ENCODE data around the gene MED12L.

Gene MED12L

DNA sequence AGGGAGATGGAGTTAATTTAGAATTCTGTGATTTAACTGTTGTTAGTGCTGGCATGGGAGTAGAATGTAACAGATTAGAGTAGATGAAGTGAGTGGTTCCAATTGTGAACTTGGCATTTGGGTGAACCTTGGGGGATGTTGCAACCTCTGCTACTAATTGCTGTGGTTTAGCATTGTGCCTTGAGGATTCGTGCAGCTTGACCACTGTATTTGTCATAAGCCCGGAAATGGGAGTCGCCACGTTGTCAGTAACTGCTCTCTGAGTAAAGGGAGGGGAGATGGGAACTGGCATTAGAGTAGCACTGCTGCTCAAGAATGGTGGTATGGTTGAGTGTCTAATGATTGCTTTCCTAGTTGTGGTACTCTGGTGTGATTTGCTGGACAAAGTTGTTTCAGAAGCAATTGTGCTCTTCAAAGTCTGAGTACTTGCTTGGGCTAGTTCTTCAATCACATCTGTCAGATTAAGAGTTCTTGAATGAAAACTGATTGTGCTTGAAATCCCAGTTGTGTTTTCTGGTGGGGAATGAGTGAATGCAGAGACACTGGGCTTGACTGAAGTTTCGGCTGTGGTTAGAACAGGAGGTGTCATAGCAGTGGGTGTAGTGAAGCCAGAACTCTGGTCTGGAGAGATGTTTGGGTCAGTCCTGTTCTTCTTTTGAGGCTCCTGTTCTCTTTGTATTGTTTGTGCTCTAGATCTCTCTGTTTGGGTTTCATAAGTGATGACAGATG is 360.0 kb downstream of the MED12L start:
- peaks cover 3% of the 10 kb centered on the region for H3K9me3 ChIP-seq (ENCODE audit: low read length)
- no peaks in the 10 kb centered on the region for H3K4me1 ChIP-seq (ENCODE audit: insufficient read depth, low read length)
- no peak overlapping the region for H3K4me3 ChIP-seq (ENCODE audit: low read length)
- H3K36me3 ChIP-seq (ENCODE audit: insufficient read depth, low read length) = no peaks in the 10 kb centered on the region
- H2AFZ ChIP-seq (ENCODE audit: low read depth, low read length) = no peak overlapping the region
- H3K27me3 ChIP-seq (ENCODE audit: insufficient read depth, low read length) = no peaks in the 10 kb centered on the region

DNA sequence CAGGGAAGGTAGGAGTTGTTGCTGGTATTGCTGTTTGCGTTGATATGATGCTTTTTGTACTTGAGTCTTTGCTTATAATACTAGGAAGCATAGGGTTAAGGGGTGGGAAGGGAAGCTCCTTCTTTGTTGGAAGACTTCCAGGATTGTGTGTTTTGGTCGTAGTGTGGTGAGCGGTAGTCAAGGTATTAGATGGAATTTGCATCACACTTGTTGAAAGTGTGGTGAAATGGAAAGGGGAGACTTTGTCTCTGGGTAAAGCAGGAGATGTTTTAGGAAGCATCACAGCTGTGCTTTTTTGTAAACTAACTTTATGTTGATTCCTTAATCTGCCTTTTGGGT is 360.5 kb downstream of the MED12L start:
- H3K27me3 ChIP-seq (ENCODE audit: insufficient read depth, low read length) = no peaks in the 10 kb centered on the region
- H3K36me3 ChIP-seq (ENCODE audit: insufficient read depth, low read length) = no peaks in the 10 kb centered on the region
- peaks cover 3% of the 10 kb centered on the region for H3K9me3 ChIP-seq (ENCODE audit: low read length)
- no peaks in the 10 kb centered on the region for H3K4me1 ChIP-seq (ENCODE audit: insufficient read depth, low read length)
- H2AFZ ChIP-seq (ENCODE audit: low read depth, low read length) = no peak overlapping the region
- no peak overlapping the region for H3K4me3 ChIP-seq (ENCODE audit: low read length)

DNA sequence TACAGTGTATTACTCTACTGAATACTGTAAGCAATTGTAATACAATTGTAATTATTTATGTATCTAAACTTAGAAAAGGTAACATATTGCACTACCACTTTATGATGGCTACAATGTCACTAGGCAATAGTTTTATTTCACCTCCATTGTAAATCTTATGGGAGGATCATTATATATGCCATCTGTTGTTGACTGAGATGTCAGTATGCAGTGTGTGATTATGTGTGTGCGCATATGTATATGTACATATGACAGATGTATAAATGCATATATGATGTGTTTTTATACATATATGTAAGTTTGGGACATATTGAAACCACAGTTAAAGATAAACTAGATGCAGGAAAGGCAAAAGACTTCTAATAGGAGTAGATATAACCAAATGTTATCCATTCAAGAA is 366.9 kb downstream of the MED12L start:
- Histone ChIP-seq H3K9me3 (ENCODE audit: low read length) (no peaks in the 10 kb centered on the region), H3K27me3 (ENCODE audit: insufficient read depth, low read length) (no peaks in the 10 kb centered on the region), H2AFZ (ENCODE audit: low read depth, low read length) (no peak overlapping the region), H3K4me3 (ENCODE audit: low read length) (no peak overlapping the region), H3K4me1 (ENCODE audit: insufficient read depth, low read length) (no peaks in the 10 kb centered on the region), H3K36me3 (ENCODE audit: insufficient read depth, low read length) (no peaks in the 10 kb centered on the region)

DNA sequence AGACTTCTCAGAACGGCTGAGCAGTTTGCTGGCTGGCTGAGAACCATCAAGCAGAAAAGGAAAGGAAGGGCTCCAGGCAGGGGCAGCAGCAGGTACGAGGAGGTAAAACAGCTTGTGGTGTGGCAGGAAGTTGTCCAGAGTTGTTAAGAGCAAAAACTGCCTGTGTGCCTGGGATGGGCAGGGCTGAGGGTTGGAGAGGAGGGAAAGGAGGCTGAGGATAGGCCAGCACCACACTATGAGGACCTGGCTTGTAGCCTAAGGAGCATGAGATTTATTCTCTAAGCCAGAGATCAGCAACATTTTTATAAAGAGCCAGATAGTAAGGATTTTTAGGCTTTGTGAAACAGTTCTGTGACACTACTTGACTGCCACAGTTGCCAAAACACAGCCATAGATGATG is 367.4 kb downstream of the MED12L start:
- H3K9me3 ChIP-seq (ENCODE audit: low read length) = no peaks in the 10 kb centered on the region
- H3K4me3 ChIP-seq (ENCODE audit: low read length) = no peak overlapping the region
- no peaks in the 10 kb centered on the region for H3K4me1 ChIP-seq (ENCODE audit: insufficient read depth, low read length)
- no peaks in the 10 kb centered on the region for H3K27me3 ChIP-seq (ENCODE audit: insufficient read depth, low read length)
- no peaks in the 10 kb centered on the region for H3K36me3 ChIP-seq (ENCODE audit: insufficient read depth, low read length)
- no peak overlapping the region for H2AFZ ChIP-seq (ENCODE audit: low read depth, low read length)

DNA sequence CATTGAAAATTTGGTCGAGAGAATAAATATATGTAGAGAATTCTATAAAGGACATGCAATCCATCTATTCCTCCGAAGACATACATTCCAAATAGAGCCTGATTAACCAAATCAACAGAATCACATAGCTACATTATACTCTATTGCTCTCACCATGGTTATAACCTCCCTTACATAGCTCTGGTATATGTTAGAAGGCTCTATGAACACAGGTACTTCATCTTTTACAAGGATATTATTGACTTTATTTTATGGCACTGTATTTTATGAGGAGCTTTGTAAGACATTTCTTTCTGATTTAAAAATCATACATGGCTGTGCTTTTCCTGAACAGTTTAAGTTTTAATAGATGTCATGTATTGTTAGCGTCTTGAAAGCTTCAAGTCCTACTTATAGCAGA is 370.6 kb downstream of the MED12L start:
- Histone ChIP-seq H3K27me3 (ENCODE audit: insufficient read depth, low read length) (peaks cover 21% of the 10 kb centered on the region), H3K36me3 (ENCODE audit: insufficient read depth, low read length) (no peaks in the 10 kb centered on the region), H3K4me1 (ENCODE audit: insufficient read depth, low read length) (no peaks in the 10 kb centered on the region)

DNA sequence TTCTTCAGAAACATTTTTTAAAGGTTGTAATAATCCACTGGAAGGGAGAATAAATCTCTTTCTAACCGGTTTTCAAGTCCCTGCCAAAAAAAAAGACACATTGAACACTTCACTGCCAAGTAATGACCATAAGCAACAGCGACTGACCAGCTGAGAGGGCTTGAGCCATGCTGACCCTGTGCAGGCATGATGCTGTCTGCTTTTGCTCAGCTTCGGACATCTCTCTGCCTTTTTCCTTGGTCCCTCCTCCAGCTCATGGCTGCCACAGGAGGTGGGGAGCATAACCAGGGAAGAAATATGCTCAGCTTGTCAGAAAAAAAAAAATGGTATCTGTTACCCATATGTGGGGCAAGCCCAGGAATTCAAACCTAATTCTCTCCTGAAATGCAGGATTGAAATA is 373.9 kb downstream of the MED12L start:
- no peak overlapping the region for H3K4me3 ChIP-seq (ENCODE audit: low read length)
- H3K27me3 ChIP-seq (ENCODE audit: insufficient read depth, low read length) = peaks cover 34% of the 10 kb centered on the region
- H3K9me3 ChIP-seq (ENCODE audit: low read length) = no peaks in the 10 kb centered on the region
- H3K4me1 ChIP-seq (ENCODE audit: insufficient read depth, low read length) = no peaks in the 10 kb centered on the region
- H2AFZ ChIP-seq (ENCODE audit: low read depth, low read length) = no peak overlapping the region
- H3K36me3 ChIP-seq (ENCODE audit: insufficient read depth, low read length) = no peaks in the 10 kb centered on the region

More for the DNA sequence above, 370.6 kb downstream of the MED12L start:
- no peak overlapping the region for H2AFZ ChIP-seq (ENCODE audit: low read depth, low read length)
- H3K9me3 ChIP-seq (ENCODE audit: low read length) = no peaks in the 10 kb centered on the region
- H3K4me3 ChIP-seq (ENCODE audit: low read length) = no peak overlapping the region

DNA sequence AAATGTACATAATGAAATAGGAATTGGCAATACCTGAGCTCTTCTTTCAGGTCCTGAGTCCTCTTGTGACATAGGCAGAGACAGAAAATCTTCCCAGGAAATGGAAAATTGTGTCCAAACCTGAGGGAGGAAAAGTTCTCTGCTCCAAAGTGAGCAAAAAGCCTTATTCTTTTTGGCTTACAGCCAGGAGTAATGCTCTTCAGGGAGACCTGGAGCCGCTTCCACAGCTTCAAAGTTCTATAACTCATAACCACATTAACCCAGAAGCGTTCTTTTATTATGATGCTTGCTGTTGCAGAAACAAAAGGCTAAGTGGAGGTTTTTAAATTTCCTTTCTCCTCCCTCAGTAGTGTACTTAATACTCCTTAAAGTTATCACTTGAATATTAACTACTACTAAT is 374.8 kb downstream of the MED12L start:
- no peaks in the 10 kb centered on the region for H3K9me3 ChIP-seq (ENCODE audit: low read length)
- H3K4me1 ChIP-seq (ENCODE audit: insufficient read depth, low read length) = no peaks in the 10 kb centered on the region
- no peak overlapping the region for H2AFZ ChIP-seq (ENCODE audit: low read depth, low read length)
- H3K27me3 ChIP-seq (ENCODE audit: insufficient read depth, low read length) = peaks cover 36% of the 10 kb centered on the region
- H3K4me3 ChIP-seq (ENCODE audit: low read length) = no peak overlapping the region
- no peaks in the 10 kb centered on the region for H3K36me3 ChIP-seq (ENCODE audit: insufficient read depth, low read length)

DNA sequence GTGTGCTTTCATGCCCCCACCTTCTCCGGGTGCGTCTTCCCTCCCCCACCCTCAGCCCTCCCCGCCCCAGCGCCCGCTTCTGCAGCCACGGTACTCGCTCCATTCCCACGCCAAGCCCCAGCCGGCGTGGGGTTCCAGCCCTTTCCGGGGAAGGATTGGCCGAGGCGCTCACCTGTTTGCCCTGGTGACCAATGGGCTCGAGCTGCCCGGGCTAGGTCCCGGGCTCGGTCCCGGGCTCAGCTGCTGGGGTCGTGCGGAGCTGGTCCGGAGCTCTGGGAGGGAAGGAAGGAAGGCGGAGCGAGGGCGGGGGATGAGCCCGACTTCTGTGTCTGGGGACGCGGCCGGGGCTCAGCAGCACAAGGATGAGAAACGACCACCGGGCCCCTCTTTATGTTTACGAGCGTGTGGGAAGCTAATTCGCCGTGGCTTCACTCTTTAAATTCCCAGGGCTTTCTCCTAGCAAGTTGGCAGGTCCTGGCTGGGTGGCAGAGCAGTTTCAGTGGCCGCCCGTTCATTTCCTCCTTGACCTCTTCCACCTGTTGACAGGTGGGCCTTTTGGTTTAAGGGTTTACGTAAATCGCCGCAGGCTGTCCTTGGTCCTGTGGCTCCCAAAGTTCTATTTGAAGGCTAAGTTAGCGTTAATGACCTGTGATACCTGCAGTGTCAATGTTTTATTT is 375.4 kb downstream of the MED12L start, which contains the start of gene IGSF10:
IGSF10 (minus strand) TSS at position 288 of the 677 bp plus-strand sequence. CDS start 2,352 bp downstream, outside the sequence.
- H3K4me3 ChIP-seq (ENCODE audit: low read length) = no peak within 1 kb of the TSS
- peaks cover 37% of the 10 kb centered on the region for H3K27me3 ChIP-seq (ENCODE audit: insufficient read depth, low read length)
- no peaks in the 10 kb centered on the region for H3K4me1 ChIP-seq (ENCODE audit: insufficient read depth, low read length)
- H3K36me3 ChIP-seq (ENCODE audit: insufficient read depth, low read length) = no peaks in the 10 kb centered on the region
- H2AFZ ChIP-seq (ENCODE audit: low read depth, low read length) = no peak within 1 kb of the TSS
- no peaks in the 10 kb centered on the region for H3K9me3 ChIP-seq (ENCODE audit: low read length)

DNA sequence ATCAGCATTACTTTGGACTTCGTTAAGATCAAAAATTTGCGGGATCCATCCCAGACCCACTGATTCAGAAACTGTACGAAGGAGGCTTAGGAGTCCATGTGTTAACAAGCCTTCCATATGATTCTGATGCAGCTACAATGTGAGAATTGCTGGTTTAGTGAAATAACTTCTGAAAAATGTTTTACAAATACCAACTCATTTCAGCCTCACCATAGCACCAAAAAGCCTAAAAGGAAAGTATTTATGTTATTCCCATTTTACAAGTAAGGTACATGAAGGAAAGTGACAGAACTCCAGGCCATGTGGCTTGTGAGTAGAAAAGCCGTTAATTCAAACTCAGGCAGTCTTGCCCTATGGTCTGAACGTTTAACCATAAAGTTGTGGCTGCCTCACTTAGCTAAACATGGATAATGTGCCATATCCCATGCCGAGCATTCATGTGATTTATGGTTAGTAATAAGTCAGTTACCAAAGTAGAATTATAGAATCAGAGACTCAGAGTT is 376.9 kb downstream of the MED12L start:
- no peak overlapping the region for H2AFZ ChIP-seq (ENCODE audit: low read depth, low read length)
- H3K9me3 ChIP-seq (ENCODE audit: low read length) = no peaks in the 10 kb centered on the region
- H3K4me3 ChIP-seq (ENCODE audit: low read length) = no peak overlapping the region
- peaks cover 37% of the 10 kb centered on the region for H3K27me3 ChIP-seq (ENCODE audit: insufficient read depth, low read length)
- no peaks in the 10 kb centered on the region for H3K4me1 ChIP-seq (ENCODE audit: insufficient read depth, low read length)
- no peaks in the 10 kb centered on the region for H3K36me3 ChIP-seq (ENCODE audit: insufficient read depth, low read length)

DNA sequence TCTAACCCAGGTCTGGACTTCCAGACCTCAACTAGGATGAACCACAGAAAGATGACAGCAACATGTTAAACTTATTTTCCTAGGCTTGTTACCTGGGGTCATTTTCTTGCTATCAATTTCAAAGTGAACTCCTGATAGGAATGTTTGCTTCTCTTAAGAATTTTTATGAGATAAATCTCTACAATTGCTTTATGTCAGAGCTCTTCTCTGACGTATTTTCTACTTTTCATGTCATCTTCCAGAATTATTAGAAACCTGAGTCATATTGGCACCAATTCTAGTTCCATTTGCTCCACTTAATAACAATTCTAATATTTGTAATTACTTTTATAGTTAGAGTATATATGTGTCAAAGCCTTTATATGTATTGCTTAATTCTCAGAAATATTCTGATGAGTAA is 377.5 kb downstream of the MED12L start:
- Histone ChIP-seq H3K36me3 (ENCODE audit: insufficient read depth, low read length) (no peaks in the 10 kb centered on the region), H3K4me3 (ENCODE audit: low read length) (no peak overlapping the region), H3K9me3 (ENCODE audit: low read length) (no peaks in the 10 kb centered on the region), H3K4me1 (ENCODE audit: insufficient read depth, low read length) (no peaks in the 10 kb centered on the region), H3K27me3 (ENCODE audit: insufficient read depth, low read length) (peaks cover 37% of the 10 kb centered on the region), H2AFZ (ENCODE audit: low read depth, low read length) (no peak overlapping the region)

DNA sequence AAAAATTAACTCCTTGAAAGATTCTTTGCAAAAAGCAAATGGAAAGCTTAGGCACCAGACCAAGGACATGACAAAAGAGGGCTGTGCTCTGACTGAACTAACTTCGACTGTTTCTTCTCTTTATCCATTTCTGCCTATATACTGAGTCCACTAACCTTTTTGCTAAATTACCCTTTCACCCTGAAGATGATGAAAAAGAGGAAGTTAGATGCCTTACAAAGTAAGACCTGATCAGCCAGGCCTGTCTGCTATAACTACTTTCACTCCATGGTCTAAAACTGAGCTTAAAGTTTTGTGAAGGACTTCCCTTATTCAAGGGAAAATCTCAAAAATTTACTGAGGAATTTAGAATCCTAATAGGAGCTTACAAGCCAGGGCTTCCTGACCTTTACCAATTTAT is 381.6 kb downstream of the MED12L start:
- H3K27me3 ChIP-seq (ENCODE audit: insufficient read depth, low read length) = peaks cover 11% of the 10 kb centered on the region
- no peaks in the 10 kb centered on the region for H3K4me1 ChIP-seq (ENCODE audit: insufficient read depth, low read length)
- no peaks in the 10 kb centered on the region for H3K36me3 ChIP-seq (ENCODE audit: insufficient read depth, low read length)
- H3K4me3 ChIP-seq (ENCODE audit: low read length) = no peak overlapping the region
- H3K9me3 ChIP-seq (ENCODE audit: low read length) = no peaks in the 10 kb centered on the region
- H2AFZ ChIP-seq (ENCODE audit: low read depth, low read length) = no peak overlapping the region

DNA sequence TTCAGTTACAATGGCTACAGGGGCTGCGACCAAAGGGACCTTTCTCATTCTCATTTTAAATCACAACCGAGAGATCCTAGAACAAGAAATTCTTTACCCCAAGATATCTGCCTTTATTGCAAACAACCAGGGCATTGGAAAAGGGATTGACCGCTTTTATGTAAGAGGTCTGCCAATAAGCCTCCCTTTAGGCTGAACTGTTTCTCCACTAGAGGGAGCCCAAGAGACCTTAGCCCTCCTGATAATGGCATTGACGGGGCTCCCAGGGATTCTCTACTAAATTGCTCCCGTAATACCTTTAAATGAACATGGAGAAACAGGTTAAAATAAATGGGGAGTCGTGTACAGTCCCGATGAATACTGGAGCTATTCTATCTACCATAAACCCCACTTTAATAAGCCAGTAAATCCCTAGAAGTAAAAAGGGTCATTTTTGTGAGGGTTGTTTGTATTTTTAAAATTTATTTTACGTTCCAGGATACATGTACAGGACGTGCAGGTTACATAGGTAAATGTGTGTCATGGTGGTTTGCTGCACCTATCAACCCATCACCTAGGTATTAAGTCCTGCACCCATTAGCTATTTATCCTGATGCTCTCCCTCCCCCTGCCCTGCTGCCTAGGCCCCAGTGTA is 382.9 kb downstream of the MED12L start:
- no peaks in the 10 kb centered on the region for H3K9me3 ChIP-seq (ENCODE audit: low read length)
- no peaks in the 10 kb centered on the region for H3K36me3 ChIP-seq (ENCODE audit: insufficient read depth, low read length)
- no peak overlapping the region for H3K4me3 ChIP-seq (ENCODE audit: low read length)
- no peaks in the 10 kb centered on the region for H3K4me1 ChIP-seq (ENCODE audit: insufficient read depth, low read length)
- peaks cover 4% of the 10 kb centered on the region for H3K27me3 ChIP-seq (ENCODE audit: insufficient read depth, low read length)
- no peak overlapping the region for H2AFZ ChIP-seq (ENCODE audit: low read depth, low read length)

DNA sequence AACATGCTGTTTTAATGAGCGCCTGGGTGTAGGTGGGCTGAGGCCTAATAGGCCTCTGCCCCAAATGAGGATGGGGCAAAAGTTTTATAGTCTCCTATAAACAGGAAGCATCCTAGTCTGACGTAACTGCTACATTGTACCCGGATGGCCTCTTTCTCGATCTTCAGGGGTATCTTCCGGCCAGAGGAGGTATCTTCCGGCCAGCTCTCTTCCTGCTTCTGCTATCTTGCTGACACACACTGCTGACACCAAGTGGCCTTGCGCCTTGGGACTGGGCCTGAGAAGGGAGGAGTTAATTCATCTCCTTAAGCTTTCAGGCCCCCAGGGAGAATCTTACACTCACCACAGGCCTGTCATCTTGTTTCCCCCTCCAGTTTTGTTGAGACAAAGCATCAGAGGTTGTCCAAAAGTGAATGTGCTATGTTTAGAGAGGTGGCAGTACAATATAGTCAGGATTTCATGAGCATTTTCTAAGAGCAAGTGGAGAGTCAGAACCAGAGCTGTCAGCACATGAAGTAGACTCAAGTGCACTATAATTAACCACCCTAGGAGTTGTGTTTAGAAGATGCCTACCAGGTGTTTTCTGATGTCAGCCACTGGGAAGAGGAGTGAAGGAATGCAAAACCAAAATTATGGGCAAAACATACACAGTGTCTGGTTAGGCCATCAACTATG is 391.0 kb downstream of the MED12L start:
- H3K4me1 ChIP-seq (ENCODE audit: insufficient read depth, low read length) = no peaks in the 10 kb centered on the region
- H2AFZ ChIP-seq (ENCODE audit: low read depth, low read length) = no peak overlapping the region
- H3K9me3 ChIP-seq (ENCODE audit: low read length) = no peaks in the 10 kb centered on the region
- H3K36me3 ChIP-seq (ENCODE audit: insufficient read depth, low read length) = no peaks in the 10 kb centered on the region
- no peak overlapping the region for H3K4me3 ChIP-seq (ENCODE audit: low read length)
- no peaks in the 10 kb centered on the region for H3K27me3 ChIP-seq (ENCODE audit: insufficient read depth, low read length)

Data from neuron (in vitro differentiated cells).